ENCODE results near the gene TRIO. TPM values are rescaled to one million over a fixed set of nuclear protein-coding genes. Genes with fewer than 3 reads are reported as not detected.

The TRIO gene
- total RNA-seq, 1 experiment from 2014 or later = 68.4 TPM

DNA sequence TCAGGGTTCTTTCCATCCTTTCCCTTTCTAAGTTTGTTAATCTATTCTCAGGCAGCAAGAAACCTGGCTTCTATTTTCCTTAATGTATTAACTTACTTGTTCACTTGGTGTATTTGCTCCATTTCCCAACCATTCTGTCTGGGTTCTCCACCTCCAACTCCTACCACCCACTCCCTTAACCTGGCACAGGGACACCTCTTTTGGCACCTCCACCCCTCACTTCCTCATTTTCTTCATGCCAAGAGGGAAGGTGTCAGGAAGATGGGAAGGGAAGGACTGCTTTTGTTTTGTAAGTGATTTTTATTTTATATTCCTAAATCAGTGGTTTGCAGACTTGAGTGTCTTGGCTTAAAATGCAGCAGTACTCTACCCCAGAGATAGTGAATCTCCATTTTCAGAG is 166.1 kb downstream of the TRIO start:
- Histone ChIP-seq H3K4me1 (ENCODE audit: control insufficient read depth in 1 of 2, insufficient read depth in 2 of 2, low read length in 2 of 2) (0 out of 4 replicates have a peak, but pooled peaks cover 0 to 3% of the 10 kb centered on the region in 2 experiments), H4K20me1 (ENCODE audit: insufficient read depth) (no peaks in the 10 kb centered on the region), H3K4me2 (ENCODE audit: low read length) (no peak overlapping the region), H3K27me3 (ENCODE audit: insufficient read depth, low read length) (no peaks in the 10 kb centered on the region), H2AFZ (ENCODE audit: low read depth, low read length, poor library complexity, severe bottlenecking) (no peak overlapping the region), H3K79me2 (ENCODE audit: insufficient read depth, low read length) (peaks cover 2% of the 10 kb centered on the region; the same call in 1 of the 2 replicates), H3K9ac (ENCODE audit: low read length) (no peak overlapping the region), H3K36me3 (ENCODE audit: control insufficient read depth in 1 of 2, insufficient read depth in 2 of 2, low read length in 2 of 2) (peaks cover 3 to 17% of the 10 kb centered on the region in 2 experiments; a peak in 2 of 4 replicates), H3K9me2 (ENCODE audit: insufficient read depth) (no peaks in the 10 kb centered on the region), H3K9me3 (ENCODE audit: control insufficient read depth in 1 of 2, insufficient read depth in 1 of 2, low read depth in 1 of 2, low read length in 2 of 2) (no peaks in the 10 kb centered on the region), H3K4me3 (replicated peaks in 1 of 2; ENCODE audit: low read depth in 1 of 2, low read length in 2 of 2) (no peak overlapping the region), H3K27ac (ENCODE audit: low read depth, low read length) (no peak overlapping the region)
- intact Hi-C loops (cut with micrococcal nuclease) = no loop called here
- DNase-seq (ENCODE audit: low read depth, low spot score) (no peak), ATAC-seq (no peak)
- ChIA-PET RAD21 (ENCODE audit: low non-redundant PET in 1 of 2, low total read pairs in 2 of 2, uncharacterized antibody in 2 of 2, unreplicated experiment in 2 of 2) (no interaction called here), CTCF (no interaction called here), POLR2A (no interaction called here)
- no TSS peak for BruUV-seq (replicated peaks)
- no peak for TF ChIP-seq POLR2AphosphoS5 (IDR thresholded peaks at IDR 0.05; ENCODE audit: low read depth, low read length)
- TF ChIP-seq JUND (IDR thresholded peaks at IDR 0.05) = no peak
- TF ChIP-seq SRF (IDR thresholded peaks at IDR 0.05; ENCODE audit: low read depth) = no peak
- no peak for TF ChIP-seq EGR1 (IDR thresholded peaks at IDR 0.05; ENCODE audit: low read depth)
- TF ChIP-seq YY1 (IDR thresholded peaks at IDR 0.05; ENCODE audit: extremely low read depth, insufficient replicate concordance, low read depth, low read length) = no peak
- no peak for TF ChIP-seq POLR2A (IDR thresholded peaks at IDR 0.05; ENCODE audit: borderline replicate concordance, extremely low read depth, insufficient read depth, insufficient read length)
- TF ChIP-seq CBX3 (IDR thresholded peaks at IDR 0.05; ENCODE audit: low read depth) = no peak
- TF ChIP-seq, protein P1, sequence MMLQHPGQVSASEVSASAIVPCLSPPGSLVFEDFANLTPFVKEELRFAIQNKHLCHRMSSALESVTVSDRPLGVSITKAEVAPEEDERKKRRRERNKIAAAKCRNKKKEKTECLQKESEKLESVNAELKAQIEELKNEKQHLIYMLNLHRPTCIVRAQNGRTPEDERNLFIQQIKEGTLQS (IDR thresholded peaks at IDR 0.05) = no peak
- TF ChIP-seq, protein P2, sequence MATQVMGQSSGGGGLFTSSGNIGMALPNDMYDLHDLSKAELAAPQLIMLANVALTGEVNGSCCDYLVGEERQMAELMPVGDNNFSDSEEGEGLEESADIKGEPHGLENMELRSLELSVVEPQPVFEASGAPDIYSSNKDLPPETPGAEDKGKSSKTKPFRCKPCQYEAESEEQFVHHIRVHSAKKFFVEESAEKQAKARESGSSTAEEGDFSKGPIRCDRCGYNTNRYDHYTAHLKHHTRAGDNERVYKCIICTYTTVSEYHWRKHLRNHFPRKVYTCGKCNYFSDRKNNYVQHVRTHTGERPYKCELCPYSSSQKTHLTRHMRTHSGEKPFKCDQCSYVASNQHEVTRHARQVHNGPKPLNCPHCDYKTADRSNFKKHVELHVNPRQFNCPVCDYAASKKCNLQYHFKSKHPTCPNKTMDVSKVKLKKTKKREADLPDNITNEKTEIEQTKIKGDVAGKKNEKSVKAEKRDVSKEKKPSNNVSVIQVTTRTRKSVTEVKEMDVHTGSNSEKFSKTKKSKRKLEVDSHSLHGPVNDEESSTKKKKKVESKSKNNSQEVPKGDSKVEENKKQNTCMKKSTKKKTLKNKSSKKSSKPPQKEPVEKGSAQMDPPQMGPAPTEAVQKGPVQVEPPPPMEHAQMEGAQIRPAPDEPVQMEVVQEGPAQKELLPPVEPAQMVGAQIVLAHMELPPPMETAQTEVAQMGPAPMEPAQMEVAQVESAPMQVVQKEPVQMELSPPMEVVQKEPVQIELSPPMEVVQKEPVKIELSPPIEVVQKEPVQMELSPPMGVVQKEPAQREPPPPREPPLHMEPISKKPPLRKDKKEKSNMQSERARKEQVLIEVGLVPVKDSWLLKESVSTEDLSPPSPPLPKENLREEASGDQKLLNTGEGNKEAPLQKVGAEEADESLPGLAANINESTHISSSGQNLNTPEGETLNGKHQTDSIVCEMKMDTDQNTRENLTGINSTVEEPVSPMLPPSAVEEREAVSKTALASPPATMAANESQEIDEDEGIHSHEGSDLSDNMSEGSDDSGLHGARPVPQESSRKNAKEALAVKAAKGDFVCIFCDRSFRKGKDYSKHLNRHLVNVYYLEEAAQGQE (IDR thresholded peaks at IDR 0.05; ENCODE audit: low read depth) = no peak
- TF ChIP-seq, protein P3, sequence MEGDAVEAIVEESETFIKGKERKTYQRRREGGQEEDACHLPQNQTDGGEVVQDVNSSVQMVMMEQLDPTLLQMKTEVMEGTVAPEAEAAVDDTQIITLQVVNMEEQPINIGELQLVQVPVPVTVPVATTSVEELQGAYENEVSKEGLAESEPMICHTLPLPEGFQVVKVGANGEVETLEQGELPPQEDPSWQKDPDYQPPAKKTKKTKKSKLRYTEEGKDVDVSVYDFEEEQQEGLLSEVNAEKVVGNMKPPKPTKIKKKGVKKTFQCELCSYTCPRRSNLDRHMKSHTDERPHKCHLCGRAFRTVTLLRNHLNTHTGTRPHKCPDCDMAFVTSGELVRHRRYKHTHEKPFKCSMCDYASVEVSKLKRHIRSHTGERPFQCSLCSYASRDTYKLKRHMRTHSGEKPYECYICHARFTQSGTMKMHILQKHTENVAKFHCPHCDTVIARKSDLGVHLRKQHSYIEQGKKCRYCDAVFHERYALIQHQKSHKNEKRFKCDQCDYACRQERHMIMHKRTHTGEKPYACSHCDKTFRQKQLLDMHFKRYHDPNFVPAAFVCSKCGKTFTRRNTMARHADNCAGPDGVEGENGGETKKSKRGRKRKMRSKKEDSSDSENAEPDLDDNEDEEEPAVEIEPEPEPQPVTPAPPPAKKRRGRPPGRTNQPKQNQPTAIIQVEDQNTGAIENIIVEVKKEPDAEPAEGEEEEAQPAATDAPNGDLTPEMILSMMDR (IDR thresholded peaks at IDR 0.05 in 2 of 3, conservative IDR thresholded peaks at IDR 0.05 in 1 of 3; ENCODE audit: borderline replicate concordance in 1 of 3, insufficient read depth in 1 of 3, low read depth in 2 of 3, low read length in 2 of 3) = no peak

Data from HCT116 (cell line).